ENCODE data around the gene CSNK1G1. TPM values are rescaled to one million over a fixed set of nuclear protein-coding genes. Genes with fewer than 3 reads are reported as not detected.

Gene CSNK1G1
- total RNA-seq, 1 donor from 2014 or later = 37.0 TPM

DNA sequence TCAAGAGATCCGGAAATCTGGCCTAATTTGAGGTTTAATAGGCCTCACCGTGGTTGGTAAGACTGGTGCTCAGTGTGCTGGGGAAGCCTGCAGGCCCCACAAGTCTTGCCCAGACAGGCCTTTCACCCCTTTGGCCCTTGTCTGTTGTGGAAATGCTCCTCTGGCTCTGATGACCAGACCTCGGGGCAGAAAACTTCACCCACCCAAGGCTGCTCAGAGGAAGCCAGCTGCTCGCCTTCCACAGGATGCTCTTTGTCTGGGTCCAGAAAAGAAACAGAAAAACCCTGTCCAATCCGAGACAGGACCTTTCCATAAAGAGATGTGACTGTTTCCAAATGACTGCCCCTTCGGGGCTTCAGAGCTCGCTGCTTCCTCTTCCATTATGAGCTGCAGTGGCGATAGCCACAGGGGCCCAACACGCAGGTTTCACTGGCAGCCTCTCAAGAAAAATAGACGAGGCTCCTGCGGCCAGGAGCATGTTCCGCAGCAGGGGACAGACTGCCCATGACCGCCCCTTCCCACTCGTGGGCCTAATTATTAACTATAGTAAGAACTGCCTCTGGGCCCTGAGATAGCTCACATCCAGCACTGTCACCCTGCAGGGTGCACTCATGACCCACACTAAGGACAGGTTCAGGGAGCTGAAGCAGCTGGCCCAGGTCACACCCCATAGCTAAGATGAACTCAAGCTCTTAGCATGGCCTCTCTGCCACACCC lies 211.2 kb downstream of the CSNK1G1 start:
- H3K79me2 ChIP-seq (ENCODE audit: insufficient read depth, low read length) = no peaks in the 10 kb centered on the region
- Mint-ChIP-seq H3K4me3 (ENCODE audit: unreplicated experiment) (no peak overlapping the region), H3K9me3 (ENCODE audit: unreplicated experiment) (no peaks in the 10 kb centered on the region), H3K36me3 (ENCODE audit: low read depth, unreplicated experiment) (peaks cover 13% of the 10 kb centered on the region), H3K4me1 (ENCODE audit: low read depth, unreplicated experiment) (no peaks in the 10 kb centered on the region), H3K27ac (ENCODE audit: unreplicated experiment) (no peak overlapping the region), H3K27me3 (ENCODE audit: low read depth, unreplicated experiment) (no peaks in the 10 kb centered on the region)
- no peaks in the 10 kb centered on the region for H3K27me3 ChIP-seq (ENCODE audit: insufficient read depth, low read length)
- H2AFZ ChIP-seq (ENCODE audit: low read depth, low read length) = no peak overlapping the region
- no peak overlapping the region for H3K27ac ChIP-seq (ENCODE audit: low read depth, low read length)
- FAIRE-seq (no peak), DNase-seq (ENCODE audit: low read depth) (no peak)
- peaks cover 9% of the 10 kb centered on the region for H3K4me1 ChIP-seq (ENCODE audit: insufficient read depth, low read length)
- H3K4me3 ChIP-seq (ENCODE audit: insufficient read depth, low read depth, low read length) = no peak overlapping the region
- H3K9me3 ChIP-seq (ENCODE audit: insufficient read depth, low read depth, low read length) = no peaks in the 10 kb centered on the region
- peaks cover 17% of the 10 kb centered on the region for H3K36me3 ChIP-seq (ENCODE audit: insufficient read depth, low read length)
- H3K9ac ChIP-seq (ENCODE audit: low read length) = no peak overlapping the region
- H3K4me2 ChIP-seq (ENCODE audit: low read length) = no peak overlapping the region
- peaks cover 23% of the 10 kb centered on the region for H4K20me1 ChIP-seq (ENCODE audit: insufficient read depth, low read length)
- TF ChIP-seq EZH2 (IDR thresholded peaks at IDR 0.05; ENCODE audit: insufficient read depth, low read length) = no peak
- TF ChIP-seq, protein P1, sequence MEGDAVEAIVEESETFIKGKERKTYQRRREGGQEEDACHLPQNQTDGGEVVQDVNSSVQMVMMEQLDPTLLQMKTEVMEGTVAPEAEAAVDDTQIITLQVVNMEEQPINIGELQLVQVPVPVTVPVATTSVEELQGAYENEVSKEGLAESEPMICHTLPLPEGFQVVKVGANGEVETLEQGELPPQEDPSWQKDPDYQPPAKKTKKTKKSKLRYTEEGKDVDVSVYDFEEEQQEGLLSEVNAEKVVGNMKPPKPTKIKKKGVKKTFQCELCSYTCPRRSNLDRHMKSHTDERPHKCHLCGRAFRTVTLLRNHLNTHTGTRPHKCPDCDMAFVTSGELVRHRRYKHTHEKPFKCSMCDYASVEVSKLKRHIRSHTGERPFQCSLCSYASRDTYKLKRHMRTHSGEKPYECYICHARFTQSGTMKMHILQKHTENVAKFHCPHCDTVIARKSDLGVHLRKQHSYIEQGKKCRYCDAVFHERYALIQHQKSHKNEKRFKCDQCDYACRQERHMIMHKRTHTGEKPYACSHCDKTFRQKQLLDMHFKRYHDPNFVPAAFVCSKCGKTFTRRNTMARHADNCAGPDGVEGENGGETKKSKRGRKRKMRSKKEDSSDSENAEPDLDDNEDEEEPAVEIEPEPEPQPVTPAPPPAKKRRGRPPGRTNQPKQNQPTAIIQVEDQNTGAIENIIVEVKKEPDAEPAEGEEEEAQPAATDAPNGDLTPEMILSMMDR (IDR thresholded peaks at IDR 0.05; ENCODE audit: insufficient read depth, low read depth, low read length) = no peak

DNA sequence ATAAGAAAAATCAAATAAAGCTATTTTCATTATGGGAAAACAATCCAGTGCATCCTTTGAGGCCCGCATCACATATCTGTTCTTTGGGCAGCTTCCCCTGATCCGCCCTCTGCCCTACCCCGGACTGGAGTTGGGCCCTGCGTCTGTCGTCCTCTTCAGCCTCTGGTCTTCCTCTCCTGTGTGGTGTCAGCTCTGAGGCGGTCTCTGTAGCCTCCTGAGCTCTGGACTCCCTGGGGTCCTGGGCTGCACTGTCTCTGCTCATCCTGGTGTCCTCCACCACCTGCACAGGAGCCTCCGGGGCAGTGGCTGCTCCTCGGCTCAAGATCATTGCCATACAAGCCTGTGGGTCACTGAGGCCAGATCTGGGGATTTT lies 211.8 kb downstream of the CSNK1G1 start:
- Histone ChIP-seq H3K4me3 (ENCODE audit: insufficient read depth, low read depth, low read length) (no peak overlapping the region), H3K9me3 (ENCODE audit: insufficient read depth, low read depth, low read length) (no peaks in the 10 kb centered on the region), H2AFZ (ENCODE audit: low read depth, low read length) (no peak overlapping the region), H3K36me3 (ENCODE audit: insufficient read depth, low read length) (peaks cover 17% of the 10 kb centered on the region), H3K27ac (ENCODE audit: low read depth, low read length) (no peak overlapping the region), H3K27me3 (ENCODE audit: insufficient read depth, low read length) (no peaks in the 10 kb centered on the region), H3K79me2 (ENCODE audit: insufficient read depth, low read length) (no peaks in the 10 kb centered on the region), H4K20me1 (ENCODE audit: insufficient read depth, low read length) (peaks cover 19% of the 10 kb centered on the region), H3K4me1 (ENCODE audit: insufficient read depth, low read length) (peaks cover 9% of the 10 kb centered on the region), H3K9ac (ENCODE audit: low read length) (no peak overlapping the region), H3K4me2 (ENCODE audit: low read length) (no peak overlapping the region)
- TF ChIP-seq EZH2 (IDR thresholded peaks at IDR 0.05; ENCODE audit: insufficient read depth, low read length) = no peak
- TF ChIP-seq, protein P1 (IDR thresholded peaks at IDR 0.05; ENCODE audit: insufficient read depth, low read depth, low read length) = no peak
- Mint-ChIP-seq H3K9me3 (ENCODE audit: unreplicated experiment) (no peaks in the 10 kb centered on the region), H3K27ac (ENCODE audit: unreplicated experiment) (no peak overlapping the region), H3K27me3 (ENCODE audit: low read depth, unreplicated experiment) (no peaks in the 10 kb centered on the region), H3K4me3 (ENCODE audit: unreplicated experiment) (no peak overlapping the region), H3K36me3 (ENCODE audit: low read depth, unreplicated experiment) (peaks cover 13% of the 10 kb centered on the region), H3K4me1 (ENCODE audit: low read depth, unreplicated experiment) (no peaks in the 10 kb centered on the region)
- DNase-seq (ENCODE audit: low read depth) (no peak), FAIRE-seq (no peak)

DNA sequence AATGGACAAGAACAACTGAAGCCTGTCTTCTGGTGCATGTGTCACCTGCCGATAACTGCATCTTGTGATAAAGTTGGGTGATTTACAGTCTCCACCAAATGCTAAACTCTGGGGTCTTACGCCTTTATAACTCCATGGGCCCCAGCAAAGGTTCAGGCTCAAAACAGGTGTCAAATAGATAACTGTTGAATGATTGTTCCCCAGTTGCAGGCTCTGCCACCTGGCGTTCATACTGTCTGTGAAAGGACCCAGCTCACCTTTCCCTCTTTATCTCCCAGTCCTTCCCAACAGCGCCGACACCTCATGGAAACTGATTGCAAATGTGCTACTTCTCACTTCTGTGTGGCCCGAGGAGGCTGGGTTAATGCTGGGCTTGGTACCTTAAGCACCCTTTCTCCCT lies 212.7 kb downstream of the CSNK1G1 start:
- TF ChIP-seq, protein P1 (IDR thresholded peaks at IDR 0.05; ENCODE audit: insufficient read depth, low read depth, low read length) = no peak
- no peak for TF ChIP-seq EZH2 (IDR thresholded peaks at IDR 0.05; ENCODE audit: insufficient read depth, low read length)
- Histone ChIP-seq H3K9ac (ENCODE audit: low read length) (no peak overlapping the region), H3K4me3 (ENCODE audit: insufficient read depth, low read depth, low read length) (no peak overlapping the region), H3K36me3 (ENCODE audit: insufficient read depth, low read length) (peaks cover 23% of the 10 kb centered on the region), H2AFZ (ENCODE audit: low read depth, low read length) (no peak overlapping the region), H3K27ac (ENCODE audit: low read depth, low read length) (no peak overlapping the region), H3K79me2 (ENCODE audit: insufficient read depth, low read length) (no peaks in the 10 kb centered on the region), H3K4me1 (ENCODE audit: insufficient read depth, low read length) (peaks cover 9% of the 10 kb centered on the region), H4K20me1 (ENCODE audit: insufficient read depth, low read length) (peaks cover 19% of the 10 kb centered on the region), H3K9me3 (ENCODE audit: insufficient read depth, low read depth, low read length) (no peaks in the 10 kb centered on the region), H3K27me3 (ENCODE audit: insufficient read depth, low read length) (no peaks in the 10 kb centered on the region), H3K4me2 (ENCODE audit: low read length) (no peak overlapping the region)
- peaks cover 13% of the 10 kb centered on the region for H3K36me3 Mint-ChIP-seq (ENCODE audit: low read depth, unreplicated experiment)
- no peaks in the 10 kb centered on the region for H3K9me3 Mint-ChIP-seq (ENCODE audit: unreplicated experiment)
- H3K27ac Mint-ChIP-seq (ENCODE audit: unreplicated experiment) = no peak overlapping the region
- FAIRE-seq (no peak), DNase-seq (ENCODE audit: low read depth) (no peak)
- H3K27me3 Mint-ChIP-seq (ENCODE audit: low read depth, unreplicated experiment) = no peaks in the 10 kb centered on the region
- H3K4me1 Mint-ChIP-seq (ENCODE audit: low read depth, unreplicated experiment) = no peaks in the 10 kb centered on the region
- no peak overlapping the region for H3K4me3 Mint-ChIP-seq (ENCODE audit: unreplicated experiment)
